ENCODE measurements around the gene WDR72. TPM values are rescaled to one million over a fixed set of nuclear protein-coding genes. Genes with fewer than 3 reads are reported as not detected.

The WDR72 gene
- polyA plus RNA-seq, 1 of the 3 experiments (the other 2 are of a cell fraction) = 0.02 TPM

DNA sequence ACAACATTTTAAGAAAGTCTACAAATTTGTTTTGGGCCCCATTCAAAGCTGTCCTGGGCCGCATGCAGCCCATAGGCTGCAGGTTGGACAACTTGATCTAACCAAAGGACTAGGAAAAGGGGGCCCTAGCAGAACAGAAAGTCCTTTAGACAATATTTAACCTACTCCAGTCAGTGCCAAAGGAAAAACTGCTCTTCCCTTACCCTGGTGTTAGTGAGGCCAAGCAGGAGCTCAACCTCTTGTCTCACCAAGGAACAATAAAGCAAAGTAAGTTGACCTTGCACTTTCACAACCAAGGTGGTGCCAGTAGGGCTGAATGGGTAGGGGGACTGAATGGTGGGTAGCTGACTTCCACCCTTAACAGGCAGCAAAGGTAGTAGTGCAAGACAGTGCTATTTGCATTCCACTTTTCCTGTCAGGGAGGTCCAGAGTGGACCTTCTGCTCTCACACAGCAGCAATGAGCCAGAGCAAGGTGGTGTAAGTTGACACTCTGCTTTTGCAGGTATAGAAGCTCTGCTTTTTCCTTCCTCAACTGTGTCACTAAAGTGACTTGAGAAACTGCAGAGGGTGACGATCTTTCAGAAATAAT lies 124.9 kb downstream of the WDR72 start:
- H3K79me2 ChIP-seq (ENCODE audit: insufficient read depth) = no peaks in the 10 kb centered on the region
- ChIA-PET POLR2A (no interaction called here), CTCF (no interaction called here)
- H3K9me3 ChIP-seq = no peaks in the 10 kb centered on the region
- no peak overlapping the region for H3K4me2 ChIP-seq
- H3K9ac ChIP-seq = no peak overlapping the region
- DNase-seq = no peak
- 19% methylated on average over 2 of the region's 2 CpGs for WGBS (ENCODE audit: low lambda C conversion rate)
- TF ChIP-seq, protein P1, sequence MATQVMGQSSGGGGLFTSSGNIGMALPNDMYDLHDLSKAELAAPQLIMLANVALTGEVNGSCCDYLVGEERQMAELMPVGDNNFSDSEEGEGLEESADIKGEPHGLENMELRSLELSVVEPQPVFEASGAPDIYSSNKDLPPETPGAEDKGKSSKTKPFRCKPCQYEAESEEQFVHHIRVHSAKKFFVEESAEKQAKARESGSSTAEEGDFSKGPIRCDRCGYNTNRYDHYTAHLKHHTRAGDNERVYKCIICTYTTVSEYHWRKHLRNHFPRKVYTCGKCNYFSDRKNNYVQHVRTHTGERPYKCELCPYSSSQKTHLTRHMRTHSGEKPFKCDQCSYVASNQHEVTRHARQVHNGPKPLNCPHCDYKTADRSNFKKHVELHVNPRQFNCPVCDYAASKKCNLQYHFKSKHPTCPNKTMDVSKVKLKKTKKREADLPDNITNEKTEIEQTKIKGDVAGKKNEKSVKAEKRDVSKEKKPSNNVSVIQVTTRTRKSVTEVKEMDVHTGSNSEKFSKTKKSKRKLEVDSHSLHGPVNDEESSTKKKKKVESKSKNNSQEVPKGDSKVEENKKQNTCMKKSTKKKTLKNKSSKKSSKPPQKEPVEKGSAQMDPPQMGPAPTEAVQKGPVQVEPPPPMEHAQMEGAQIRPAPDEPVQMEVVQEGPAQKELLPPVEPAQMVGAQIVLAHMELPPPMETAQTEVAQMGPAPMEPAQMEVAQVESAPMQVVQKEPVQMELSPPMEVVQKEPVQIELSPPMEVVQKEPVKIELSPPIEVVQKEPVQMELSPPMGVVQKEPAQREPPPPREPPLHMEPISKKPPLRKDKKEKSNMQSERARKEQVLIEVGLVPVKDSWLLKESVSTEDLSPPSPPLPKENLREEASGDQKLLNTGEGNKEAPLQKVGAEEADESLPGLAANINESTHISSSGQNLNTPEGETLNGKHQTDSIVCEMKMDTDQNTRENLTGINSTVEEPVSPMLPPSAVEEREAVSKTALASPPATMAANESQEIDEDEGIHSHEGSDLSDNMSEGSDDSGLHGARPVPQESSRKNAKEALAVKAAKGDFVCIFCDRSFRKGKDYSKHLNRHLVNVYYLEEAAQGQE (IDR thresholded peaks at IDR 0.05; ENCODE audit: low read depth, low read length) = no peak
- TF ChIP-seq TAF1 (IDR thresholded peaks at IDR 0.05; ENCODE audit: borderline replicate concordance, low read depth, low read length) (no peak), GABPA (IDR thresholded peaks at IDR 0.05; ENCODE audit: low read depth) (no peak), SMC3 (IDR thresholded peaks at IDR 0.05; ENCODE audit: low read depth, low read length) (no peak), RAD21 (IDR thresholded peaks at IDR 0.05; ENCODE audit: low read length) (no peak), POLR2AphosphoS5 (IDR thresholded peaks at IDR 0.05; ENCODE audit: low read depth, low read length) (no peak)
- TF ChIP-seq, protein P2, sequence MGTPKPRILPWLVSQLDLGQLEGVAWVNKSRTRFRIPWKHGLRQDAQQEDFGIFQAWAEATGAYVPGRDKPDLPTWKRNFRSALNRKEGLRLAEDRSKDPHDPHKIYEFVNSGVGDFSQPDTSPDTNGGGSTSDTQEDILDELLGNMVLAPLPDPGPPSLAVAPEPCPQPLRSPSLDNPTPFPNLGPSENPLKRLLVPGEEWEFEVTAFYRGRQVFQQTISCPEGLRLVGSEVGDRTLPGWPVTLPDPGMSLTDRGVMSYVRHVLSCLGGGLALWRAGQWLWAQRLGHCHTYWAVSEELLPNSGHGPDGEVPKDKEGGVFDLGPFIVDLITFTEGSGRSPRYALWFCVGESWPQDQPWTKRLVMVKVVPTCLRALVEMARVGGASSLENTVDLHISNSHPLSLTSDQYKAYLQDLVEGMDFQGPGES (IDR thresholded peaks at IDR 0.05; ENCODE audit: low read depth, low read length) = no peak
- TF ChIP-seq, protein P3, sequence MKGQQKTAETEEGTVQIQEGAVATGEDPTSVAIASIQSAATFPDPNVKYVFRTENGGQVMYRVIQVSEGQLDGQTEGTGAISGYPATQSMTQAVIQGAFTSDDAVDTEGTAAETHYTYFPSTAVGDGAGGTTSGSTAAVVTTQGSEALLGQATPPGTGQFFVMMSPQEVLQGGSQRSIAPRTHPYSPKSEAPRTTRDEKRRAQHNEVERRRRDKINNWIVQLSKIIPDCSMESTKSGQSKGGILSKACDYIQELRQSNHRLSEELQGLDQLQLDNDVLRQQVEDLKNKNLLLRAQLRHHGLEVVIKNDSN (IDR thresholded peaks at IDR 0.05; ENCODE audit: borderline replicate concordance, low read depth) = no peak
- TF ChIP-seq, protein P4, sequence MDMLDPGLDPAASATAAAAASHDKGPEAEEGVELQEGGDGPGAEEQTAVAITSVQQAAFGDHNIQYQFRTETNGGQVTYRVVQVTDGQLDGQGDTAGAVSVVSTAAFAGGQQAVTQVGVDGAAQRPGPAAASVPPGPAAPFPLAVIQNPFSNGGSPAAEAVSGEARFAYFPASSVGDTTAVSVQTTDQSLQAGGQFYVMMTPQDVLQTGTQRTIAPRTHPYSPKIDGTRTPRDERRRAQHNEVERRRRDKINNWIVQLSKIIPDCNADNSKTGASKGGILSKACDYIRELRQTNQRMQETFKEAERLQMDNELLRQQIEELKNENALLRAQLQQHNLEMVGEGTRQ (IDR thresholded peaks at IDR 0.05; ENCODE audit: borderline replicate concordance, low read depth, low read length) = no peak
- H3K27ac ChIP-seq (ENCODE audit: low read depth in 2 of 2, low read length in 1 of 2) = no peak overlapping the region
- H3K36me3 ChIP-seq (replicated peaks in 1 of 2; ENCODE audit: control insufficient read depth in 1 of 2, insufficient read depth in 2 of 2, low read length in 1 of 2) = no peaks in the 10 kb centered on the region
- no peak overlapping the region for H2AFZ ChIP-seq (ENCODE audit: low read depth)
- H3K27me3 ChIP-seq (ENCODE audit: insufficient read depth) = no peaks in the 10 kb centered on the region
- H3F3A ChIP-seq (replicated peaks; ENCODE audit: insufficient read depth) = no peaks in the 10 kb centered on the region
- no peaks in the 10 kb centered on the region for H3K4me1 ChIP-seq (ENCODE audit: control insufficient read depth in 1 of 2, insufficient read depth in 2 of 2, low read depth in 1 of 2, low read length in 1 of 2)
- H3K4me3 ChIP-seq (ENCODE audit: low read depth in 2 of 2, low read length in 1 of 2) = no peak overlapping the region
- H4K20me1 ChIP-seq (ENCODE audit: insufficient read depth) = no peaks in the 10 kb centered on the region
- no peaks in the 10 kb centered on the region for H3K9me2 ChIP-seq

DNA sequence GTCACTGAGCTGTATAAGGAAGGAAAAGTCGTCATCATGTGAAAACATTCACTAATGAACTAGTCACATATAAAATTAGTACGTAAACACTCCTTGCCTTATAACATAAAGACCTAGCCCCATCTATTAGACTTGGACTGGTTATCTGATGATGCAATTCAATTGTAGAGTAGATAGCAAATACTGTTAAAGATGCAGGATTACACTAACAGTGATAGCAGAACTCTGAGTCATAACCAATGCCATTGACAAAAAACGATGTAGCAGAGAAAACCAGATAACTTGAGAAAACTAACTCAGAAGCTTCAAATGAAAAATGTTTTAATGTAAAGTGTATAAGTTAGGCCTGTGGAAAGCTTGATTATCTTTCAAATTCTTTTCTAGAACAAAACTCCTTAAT lies 132.2 kb downstream of the WDR72 start:
- Histone ChIP-seq H3K4me1 (ENCODE audit: control insufficient read depth in 1 of 2, insufficient read depth in 2 of 2, low read depth in 1 of 2, low read length in 1 of 2) (no peaks in the 10 kb centered on the region), H3K9me3 (no peaks in the 10 kb centered on the region), H3K4me2 (no peak overlapping the region), H3K27ac (ENCODE audit: low read depth in 2 of 2, low read length in 1 of 2) (no peak overlapping the region), H2AFZ (ENCODE audit: low read depth) (no peak overlapping the region), H3K4me3 (ENCODE audit: low read depth in 2 of 2, low read length in 1 of 2) (no peak overlapping the region), H3K9ac (no peak overlapping the region), H3F3A (replicated peaks; ENCODE audit: insufficient read depth) (peaks cover 4% of the 10 kb centered on the region), H3K9me2 (peaks cover 3% of the 10 kb centered on the region; the same call in 1 of the 2 replicates), H3K27me3 (ENCODE audit: insufficient read depth) (no peaks in the 10 kb centered on the region), H4K20me1 (ENCODE audit: insufficient read depth) (no peaks in the 10 kb centered on the region), H3K79me2 (ENCODE audit: insufficient read depth) (no peaks in the 10 kb centered on the region), H3K36me3 (replicated peaks in 1 of 2; ENCODE audit: control insufficient read depth in 1 of 2, insufficient read depth in 2 of 2, low read length in 1 of 2) (no peaks in the 10 kb centered on the region)
- ChIA-PET CTCF (no interaction called here), POLR2A (no interaction called here)
- DNase-seq = no peak
- 8% methylated on average over 3 of the region's 3 CpGs for WGBS (ENCODE audit: low lambda C conversion rate)
- TF ChIP-seq JUND (IDR thresholded peaks at IDR 0.05) (no peak), CHD2 (IDR thresholded peaks at IDR 0.05; ENCODE audit: low read length, partially characterized antibody) (no peak), YY1 (IDR thresholded peaks at IDR 0.05; ENCODE audit: low read depth) (no peak), GABPA (IDR thresholded peaks at IDR 0.05; ENCODE audit: low read depth) (no peak), NRF1 (IDR thresholded peaks at IDR 0.05; ENCODE audit: low read depth, low read length) (no peak), TEAD4 (IDR thresholded peaks at IDR 0.05; ENCODE audit: borderline replicate concordance, insufficient read depth) (no peak), SMC3 (IDR thresholded peaks at IDR 0.05; ENCODE audit: low read depth, low read length) (no peak), TCF12 (IDR thresholded peaks at IDR 0.05) (no peak), FOXM1 (IDR thresholded peaks at IDR 0.05; ENCODE audit: low read depth) (no peak)
- TF ChIP-seq, protein P5, sequence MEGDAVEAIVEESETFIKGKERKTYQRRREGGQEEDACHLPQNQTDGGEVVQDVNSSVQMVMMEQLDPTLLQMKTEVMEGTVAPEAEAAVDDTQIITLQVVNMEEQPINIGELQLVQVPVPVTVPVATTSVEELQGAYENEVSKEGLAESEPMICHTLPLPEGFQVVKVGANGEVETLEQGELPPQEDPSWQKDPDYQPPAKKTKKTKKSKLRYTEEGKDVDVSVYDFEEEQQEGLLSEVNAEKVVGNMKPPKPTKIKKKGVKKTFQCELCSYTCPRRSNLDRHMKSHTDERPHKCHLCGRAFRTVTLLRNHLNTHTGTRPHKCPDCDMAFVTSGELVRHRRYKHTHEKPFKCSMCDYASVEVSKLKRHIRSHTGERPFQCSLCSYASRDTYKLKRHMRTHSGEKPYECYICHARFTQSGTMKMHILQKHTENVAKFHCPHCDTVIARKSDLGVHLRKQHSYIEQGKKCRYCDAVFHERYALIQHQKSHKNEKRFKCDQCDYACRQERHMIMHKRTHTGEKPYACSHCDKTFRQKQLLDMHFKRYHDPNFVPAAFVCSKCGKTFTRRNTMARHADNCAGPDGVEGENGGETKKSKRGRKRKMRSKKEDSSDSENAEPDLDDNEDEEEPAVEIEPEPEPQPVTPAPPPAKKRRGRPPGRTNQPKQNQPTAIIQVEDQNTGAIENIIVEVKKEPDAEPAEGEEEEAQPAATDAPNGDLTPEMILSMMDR (IDR thresholded peaks at IDR 0.05) = no peak
- TF ChIP-seq, protein P6, sequence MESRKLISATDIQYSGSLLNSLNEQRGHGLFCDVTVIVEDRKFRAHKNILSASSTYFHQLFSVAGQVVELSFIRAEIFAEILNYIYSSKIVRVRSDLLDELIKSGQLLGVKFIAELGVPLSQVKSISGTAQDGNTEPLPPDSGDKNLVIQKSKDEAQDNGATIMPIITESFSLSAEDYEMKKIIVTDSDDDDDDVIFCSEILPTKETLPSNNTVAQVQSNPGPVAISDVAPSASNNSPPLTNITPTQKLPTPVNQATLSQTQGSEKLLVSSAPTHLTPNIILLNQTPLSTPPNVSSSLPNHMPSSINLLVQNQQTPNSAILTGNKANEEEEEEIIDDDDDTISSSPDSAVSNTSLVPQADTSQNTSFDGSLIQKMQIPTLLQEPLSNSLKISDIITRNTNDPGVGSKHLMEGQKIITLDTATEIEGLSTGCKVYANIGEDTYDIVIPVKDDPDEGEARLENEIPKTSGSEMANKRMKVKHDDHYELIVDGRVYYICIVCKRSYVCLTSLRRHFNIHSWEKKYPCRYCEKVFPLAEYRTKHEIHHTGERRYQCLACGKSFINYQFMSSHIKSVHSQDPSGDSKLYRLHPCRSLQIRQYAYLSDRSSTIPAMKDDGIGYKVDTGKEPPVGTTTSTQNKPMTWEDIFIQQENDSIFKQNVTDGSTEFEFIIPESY (IDR thresholded peaks at IDR 0.05; ENCODE audit: borderline replicate concordance, low read depth) = no peak
